Left lung (tissue), 10 donors: Measurements from ENCODE around the gene GABRG3. TPM values are rescaled to one million over a fixed set of nuclear protein-coding genes. Genes with fewer than 3 reads are reported as not detected.

Experiments used
- ATAC-seq: fragments of 200-7000 bp; cut with Tn5 transposase; one replicate; pipeline ENCODE4 v1.9.1; 2020; ENCODE audit warnings: moderate library complexity
- DNase-seq, 4 donors: peaks; one replicate each; pipeline ENCODE4 v3.0.0-alpha.2; 2013 to 2020
- H3K27ac ChIP-seq, 2 donors: fragments of 200-600 bp; sonication (generic) in 1 of 2; one replicate each; pipeline versions ENCODE4 v1.5.0 to v1.8.0; 2020 to 2021
- H3K27me3 ChIP-seq, 2 donors: fragments of 200-600 bp; sonication (generic) in 1 of 2; one replicate each; pipeline versions ENCODE4 v1.5.0 to v1.8.0; 2020 to 2021
- H3K36me3 ChIP-seq, 2 donors: fragments of 200-600 bp; sonication (generic) in 1 of 2; one replicate each; pipeline versions ENCODE4 v1.5.0 to v1.8.0; 2020 to 2021
- H3K4me1 ChIP-seq, 2 donors: fragments of 200-600 bp; one replicate each; pipeline ENCODE4 v1.8.0; 2021
- H3K4me3 ChIP-seq, 2 donors: fragments of 200-600 bp; sonication (generic) in 1 of 2; one replicate each; pipeline versions ENCODE4 v1.5.0 to v1.8.0; 2020 to 2021; ENCODE audit warnings: mild to moderate bottlenecking in 1 of 2
- H3K9me3 ChIP-seq, 2 donors: fragments of 200-600 bp; sonication (generic) in 1 of 2; one replicate each; pipeline versions ENCODE4 v1.5.0 to v1.8.0; 2020 to 2021
- CTCF ChIP-seq, 2 donors: fragments of 200-600 bp; sonication (generic) in 1 of 2; IDR thresholded peaks; one replicate each; pipeline versions ENCODE4 v1.5.0 to v1.8.0; 2021; ENCODE audit warnings: antibody characterized with exemption in 2 of 2
- intact Hi-C, 2 donors: fragments of 100-400 bp; cut with DNase I; formaldehyde crosslinking; loops; one replicate each; pipeline versions ENCODE4 v1.11.2 to v1.14.2; 2022
- polyA plus RNA-seq, 6 donors: library from polyadenylated mRNA; unstranded; fragments of 120-200 nt; gene quantifications; one replicate each; pipeline ENCODE4 v1.2.1, GENCODE V29; 2013; ENCODE audit not compliant: insufficient read length in 6 of 6
- total RNA-seq, 2 donors: library from RNA; stranded (reverse); fragmentation: NEBNext Ultra II Directional; extraction: Animal tissue kit (Norgen Biotek cat#: 25700); gene quantifications; one replicate each; pipeline ENCODE4 v1.2.1, GENCODE V29; 2021
- donor health status: DM: no; HTN: yes; CAD: no.
- donor health status: DM: no; HTN: no; CAD: no.

The GABRG3 gene
- total and polyA plus RNA-seq, 8 donors, result 0.23 to 13.8 (median 10.3) TPM; not detected in 1

DNA sequence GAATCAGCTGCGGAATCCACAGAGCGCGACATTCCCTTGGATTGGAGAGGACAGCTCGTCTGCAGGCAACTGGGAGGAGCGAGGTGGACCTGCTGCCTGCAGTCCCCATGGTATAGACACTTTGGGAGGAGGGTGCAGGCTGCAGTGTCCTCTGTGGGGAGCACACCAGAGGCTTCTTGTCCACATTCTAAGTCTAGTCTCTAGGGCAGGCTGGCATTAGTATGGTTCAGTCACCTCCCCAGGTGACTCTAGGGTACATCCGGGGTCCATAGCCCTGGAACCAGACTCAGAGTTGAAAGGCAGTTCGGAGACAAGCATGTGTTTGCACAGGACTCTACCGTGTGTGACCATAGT lies 118.2 kb downstream of the GABRG3 start:
- Histone ChIP-seq H3K4me1 (no peaks in the 10 kb centered on the region), H3K9me3 (peaks cover 0 to 25% of the 10 kb centered on the region in 2 donors), H3K27ac (no peak overlapping the region), H3K36me3 (no peaks in the 10 kb centered on the region), H3K27me3 (no peaks in the 10 kb centered on the region), H3K4me3 (no peak overlapping the region)
- DNase-seq (no peak), ATAC-seq (no peak)
- intact Hi-C loops, result no loop called here
- no peak for TF ChIP-seq CTCF (IDR thresholded peaks at IDR 0.05)

GRCh38 chr15:27089676-27090075 lies 118.7 kb downstream of the GABRG3 start:
- H3K27ac ChIP-seq, result no peak overlapping the region
- intact Hi-C loops, result no loop called here
- H3K9me3 ChIP-seq, result peaks cover 0 to 25% of the 10 kb centered on the region in 2 donors
- DNase-seq (no peak), ATAC-seq (no peak)
- H3K36me3 ChIP-seq, result no peaks in the 10 kb centered on the region
- H3K27me3 ChIP-seq, result no peaks in the 10 kb centered on the region
- no peak overlapping the region for H3K4me3 ChIP-seq
- H3K4me1 ChIP-seq, result no peaks in the 10 kb centered on the region
- no peak for TF ChIP-seq CTCF (IDR thresholded peaks at IDR 0.05)

- intact Hi-C loops, result no loop called here
- no peak for DNase-seq
- no peaks in the 10 kb centered on the region for H3K4me1 ChIP-seq
These were observed 120.4 kb downstream of the GABRG3 start for GRCh38 chr15:27091270-27091940.

DNA sequence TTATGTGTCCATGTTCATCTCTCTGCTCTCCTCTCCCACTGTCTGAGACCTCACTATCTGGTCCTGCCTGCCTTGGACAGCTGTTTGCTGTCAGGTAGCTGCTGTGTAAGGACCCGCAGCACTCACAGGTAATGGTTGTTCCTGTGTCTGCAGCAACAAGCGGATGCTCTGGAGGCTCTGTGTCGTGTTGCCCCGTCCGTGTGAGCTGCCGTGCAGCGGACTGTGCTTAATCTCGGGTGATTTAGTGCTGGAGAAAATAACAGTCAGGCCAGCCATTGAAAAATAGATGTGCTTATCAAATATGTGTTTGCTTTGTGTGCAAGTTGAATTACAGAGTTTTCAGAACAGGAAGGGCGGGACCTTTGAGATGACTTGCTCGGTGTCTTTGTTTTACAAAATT lies 121.4 kb downstream of the GABRG3 start:
- no peaks in the 10 kb centered on the region for H3K4me1 ChIP-seq
- H3K27me3 ChIP-seq, result no peaks in the 10 kb centered on the region
- DNase-seq (no peak), ATAC-seq (no peak)
- no peaks in the 10 kb centered on the region for H3K36me3 ChIP-seq
- no peak overlapping the region for H3K27ac ChIP-seq
- H3K9me3 ChIP-seq, result peaks cover 0 to 25% of the 10 kb centered on the region in 2 donors
- H3K4me3 ChIP-seq, result no peak overlapping the region
- TF ChIP-seq CTCF (IDR thresholded peaks at IDR 0.05), result no peak
- intact Hi-C loops, result no loop called here

More at GRCh38 chr15:27091270-27091940, 120.4 kb downstream of the GABRG3 start:
- Histone ChIP-seq H3K27me3 (no peaks in the 10 kb centered on the region), H3K4me3 (no peak overlapping the region), H3K9me3 (peaks cover 0 to 25% of the 10 kb centered on the region in 2 donors), H3K27ac (no peak overlapping the region), H3K36me3 (no peaks in the 10 kb centered on the region)
- ATAC-seq, result no peak
- no peak for TF ChIP-seq CTCF (IDR thresholded peaks at IDR 0.05)

GRCh38 chr15:27094235-27094634 lies 123.3 kb downstream of the GABRG3 start:
- no peak overlapping the region for H3K4me3 ChIP-seq
- intact Hi-C loops, result no loop called here
- H3K36me3 ChIP-seq, result no peaks in the 10 kb centered on the region
- H3K27me3 ChIP-seq, result no peaks in the 10 kb centered on the region
- DNase-seq (peak in 1 of 4 donors; percentile 26), ATAC-seq (no peak)
- peaks cover 0 to 15% of the 10 kb centered on the region in 2 donors for H3K9me3 ChIP-seq
- no peaks in the 10 kb centered on the region for H3K4me1 ChIP-seq
- TF ChIP-seq CTCF (IDR thresholded peaks at IDR 0.05), result no peak
- no peak overlapping the region for H3K27ac ChIP-seq
